NCI-H1092 treated with DMSO at 0.1 percent for 48 hours (cell line): ENCODE measurements around the gene KRTAP10-5.

Experiments
- DNase-seq: peaks from one replicate; lab custom pipeline; 2025; lab: John Stamatoyannopoulos, UW

Gene KRTAP10-5

DNA sequence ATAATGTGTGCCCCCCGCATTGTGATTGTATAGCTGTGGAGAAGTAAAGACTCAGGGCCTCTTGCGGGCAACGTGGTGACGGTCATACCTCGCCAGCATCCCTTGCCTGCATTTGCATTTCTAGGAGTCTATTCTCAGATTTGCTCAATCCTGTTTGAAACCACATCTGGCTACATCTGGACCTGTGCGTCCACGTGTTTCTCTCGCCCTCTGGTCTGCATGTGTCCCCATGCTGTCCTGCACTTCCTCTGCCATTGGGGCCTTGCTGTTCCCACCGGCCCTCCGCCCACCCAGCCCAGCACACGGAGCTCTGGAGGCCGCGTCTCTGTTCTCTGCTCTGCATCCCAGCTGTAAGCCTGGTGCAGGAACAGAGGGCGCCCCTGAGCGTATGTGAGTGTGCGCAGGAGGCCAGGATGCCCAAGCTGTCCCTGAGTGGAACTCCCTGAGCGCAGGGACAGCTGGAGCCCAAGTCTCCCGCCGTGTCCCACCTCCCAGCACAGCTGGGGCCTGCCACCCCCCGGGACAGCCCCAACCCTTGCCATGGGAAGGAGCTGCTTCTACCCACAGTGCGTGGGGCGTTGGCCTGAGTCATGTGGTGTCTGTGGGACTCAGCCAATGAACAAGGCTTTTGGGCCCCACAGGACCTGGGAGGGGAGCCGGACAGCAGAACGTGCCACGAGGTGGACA, 30.7 kb downstream of the KRTAP10-5 start:
- no peak for DNase-seq

DNA sequence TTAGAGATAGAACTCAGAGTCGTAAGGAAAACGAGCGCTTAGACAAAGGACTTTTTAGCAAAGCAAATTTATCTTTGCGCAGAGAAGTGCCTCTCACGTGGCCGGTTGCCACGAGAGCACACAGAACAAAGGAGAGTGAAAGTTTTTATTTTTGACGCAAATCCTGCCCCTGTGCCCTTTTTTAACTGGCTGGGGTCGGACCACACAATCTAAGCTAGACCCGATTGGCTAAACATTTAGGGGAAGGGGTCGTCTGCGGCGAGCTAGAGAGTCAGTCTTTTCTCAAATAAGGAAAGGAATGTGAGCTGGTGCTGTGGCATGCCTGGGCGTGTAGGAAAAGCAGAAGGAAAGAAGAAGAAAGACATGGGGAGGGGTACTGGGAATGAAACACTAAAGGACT, 31.5 kb downstream of the KRTAP10-5 start:
- no peak for DNase-seq

DNA sequence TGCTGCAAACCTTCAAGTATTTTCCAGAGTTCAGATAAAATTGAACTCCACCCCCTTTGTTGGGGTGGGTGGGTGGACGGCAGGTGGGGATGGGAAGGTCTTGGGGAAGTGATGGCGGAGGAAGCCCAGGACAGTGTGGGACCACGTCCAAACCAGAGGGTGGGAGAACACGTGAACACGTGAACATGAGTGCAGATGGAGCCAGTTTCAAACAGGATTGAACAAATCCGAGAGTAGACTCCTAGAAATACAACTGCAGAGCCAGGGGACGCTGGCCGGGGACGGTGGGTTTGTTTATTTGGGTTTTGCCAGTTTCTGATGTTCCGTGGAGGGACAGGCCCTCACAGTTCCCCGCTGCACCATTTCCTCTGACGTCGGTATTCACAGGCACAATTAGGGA, 32.0 kb downstream of the KRTAP10-5 start:
- no peak for DNase-seq

DNA sequence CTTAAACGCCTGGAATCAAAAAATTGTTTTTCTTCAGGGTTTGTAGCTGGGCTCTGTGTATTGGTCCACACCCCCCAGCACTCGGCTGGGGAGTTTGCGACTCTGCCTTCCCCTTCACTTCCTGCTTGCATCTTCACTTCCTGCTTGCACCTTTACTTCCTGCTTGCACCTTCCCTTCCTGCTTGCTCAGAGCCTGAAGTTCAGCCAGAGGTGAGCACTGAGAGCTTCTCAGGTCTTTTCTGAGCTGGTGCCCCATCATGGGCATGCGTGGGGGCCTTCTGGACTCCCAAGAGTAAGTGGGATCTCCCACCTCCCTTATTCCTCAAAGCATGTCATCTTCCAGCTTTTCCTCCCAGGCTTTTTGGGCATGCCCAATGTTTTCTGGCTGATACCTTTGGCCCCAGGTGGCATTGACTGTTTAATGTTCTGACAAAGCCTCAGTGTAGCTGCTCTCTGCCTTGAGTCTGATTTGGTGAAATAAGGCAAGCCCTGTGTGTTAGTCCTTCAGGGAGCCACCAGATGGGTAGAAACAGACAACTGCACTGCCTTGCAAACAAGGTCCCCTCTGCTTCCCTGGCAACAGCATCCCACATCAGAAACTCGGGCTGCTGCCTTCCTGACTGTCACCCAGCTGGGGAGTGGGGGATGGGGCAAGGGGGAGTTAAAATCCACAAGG, 32.6 kb downstream of the KRTAP10-5 start:
- no peak for DNase-seq

DNA sequence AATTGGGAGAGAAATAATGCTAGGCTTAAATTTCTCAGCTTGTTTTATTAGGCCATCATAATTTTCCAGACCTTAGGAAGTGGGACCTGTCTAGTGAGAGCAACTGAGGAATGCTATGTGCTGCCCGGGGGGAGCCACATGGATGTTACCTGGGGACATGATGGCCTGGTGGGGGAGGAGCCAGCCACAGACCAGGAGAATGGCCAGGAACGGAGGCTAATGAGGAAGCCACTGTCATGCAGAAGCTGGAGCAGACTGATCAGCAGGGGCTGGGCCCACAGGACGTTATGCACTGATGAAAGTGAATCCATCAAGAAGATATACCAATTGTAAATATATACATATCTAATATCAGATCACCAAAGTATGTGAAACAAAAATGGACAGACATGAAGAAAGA, 35.8 kb downstream of the KRTAP10-5 start:
- DNase-seq = no peak

DNA sequence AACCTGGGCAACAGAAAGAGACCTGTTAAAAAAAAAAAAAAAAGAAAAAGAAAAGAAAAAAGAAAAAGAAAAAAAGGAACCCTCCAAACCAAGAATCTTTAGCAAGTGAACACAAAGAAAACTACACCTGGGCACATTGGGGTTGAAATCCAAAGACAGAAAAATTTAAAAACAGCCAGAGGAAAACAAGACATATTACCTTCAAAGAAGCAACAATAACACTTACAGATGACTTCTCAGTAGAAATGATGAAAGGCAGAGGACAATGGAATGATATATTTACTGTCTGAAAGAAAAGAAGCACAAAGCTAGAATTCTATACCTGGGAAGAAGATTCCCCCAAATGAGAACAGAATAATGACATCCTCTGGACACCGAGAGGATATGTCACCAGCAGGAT, 37.7 kb downstream of the KRTAP10-5 start:
- DNase-seq = no peak

DNA sequence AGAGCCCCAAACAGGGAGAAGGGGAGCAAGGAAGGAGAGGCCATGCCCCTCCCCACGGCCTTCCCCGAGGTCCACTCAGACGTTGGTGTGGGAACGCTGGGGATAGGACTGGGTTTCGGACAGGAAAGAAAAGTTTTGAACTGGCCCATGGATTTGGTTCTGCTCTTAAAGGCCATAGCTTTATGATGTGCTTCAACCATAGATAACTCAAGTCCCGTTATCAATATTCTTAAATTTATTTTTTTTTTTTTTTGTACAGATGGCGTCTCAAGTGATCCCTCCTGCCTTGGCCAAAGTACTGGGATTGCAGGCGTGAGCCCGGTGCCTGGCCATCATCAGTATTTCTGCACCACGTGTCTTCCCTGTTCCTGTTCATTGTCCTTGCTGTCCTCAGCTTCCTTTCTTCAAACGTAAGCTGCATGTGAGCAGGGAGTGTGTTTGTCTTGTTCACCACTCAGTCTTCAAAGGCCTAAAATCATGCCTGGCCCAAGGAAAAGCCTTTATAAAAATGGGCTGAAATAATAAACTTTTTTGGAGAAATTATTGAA, 39.6 kb downstream of the KRTAP10-5 start:
- no peak for DNase-seq

DNA sequence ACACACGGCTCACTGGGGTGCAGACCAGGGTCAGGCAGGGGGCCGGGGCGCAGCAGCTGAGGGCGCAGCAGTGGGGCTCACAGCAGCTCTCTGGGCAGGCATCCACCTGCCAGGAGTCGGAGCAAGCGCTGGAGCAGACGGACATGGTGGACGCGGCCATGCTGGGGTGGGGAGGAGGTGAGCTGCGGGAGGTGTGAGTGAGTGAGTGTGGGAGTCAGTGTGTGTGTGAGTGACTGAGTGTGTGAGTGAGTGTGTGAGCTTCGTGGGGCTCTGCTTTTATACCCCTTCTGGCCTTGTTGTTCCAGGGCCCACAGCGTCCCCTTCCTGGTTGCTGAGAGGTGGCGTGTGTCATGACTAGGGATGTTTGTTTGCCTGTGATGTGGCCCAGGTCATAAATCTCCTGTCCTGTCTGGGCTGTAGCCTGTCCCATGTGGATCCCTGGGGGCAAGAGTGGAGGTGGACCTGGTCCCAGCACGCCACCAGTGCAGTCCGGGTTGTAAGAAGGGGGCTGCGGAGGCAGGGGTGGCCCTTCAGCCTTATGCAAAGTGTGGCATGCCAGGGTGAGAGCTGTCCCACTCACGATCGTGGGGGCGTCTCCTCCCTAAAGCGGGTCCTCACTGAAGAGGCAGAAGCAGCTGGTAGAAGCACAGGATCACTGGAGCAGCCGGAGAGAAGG, 40.3 kb downstream of the KRTAP10-5 start, which contains the start of gene KRTAP10-1:
Gene KRTAP10-1 (minus strand): TSS at position 205 of the 676 bp plus-strand sequence. CDS start 45 bp downstream, at position 160.
- no peak for DNase-seq

DNA sequence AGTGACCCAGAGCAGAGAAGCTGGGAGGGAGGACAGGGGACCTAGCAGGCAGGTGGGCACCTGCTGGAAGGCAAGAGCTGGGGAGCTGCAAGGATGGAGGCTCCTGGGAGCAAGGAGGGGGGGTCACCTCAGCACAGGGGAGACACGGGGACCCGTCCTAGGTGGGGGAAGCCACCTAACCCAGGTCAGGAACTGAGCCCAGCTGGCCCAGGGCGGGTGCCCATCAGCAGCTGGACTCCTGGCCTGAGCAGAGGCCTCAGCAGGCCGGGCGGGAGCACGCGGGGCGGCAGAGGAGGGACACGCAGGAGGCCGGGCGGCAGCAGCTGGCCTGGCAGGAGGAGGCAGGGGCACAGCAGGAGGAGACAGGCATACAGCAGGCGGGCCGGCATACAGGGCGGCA, 41.4 kb downstream of the KRTAP10-5 start:
- DNase-seq = no peak

DNA sequence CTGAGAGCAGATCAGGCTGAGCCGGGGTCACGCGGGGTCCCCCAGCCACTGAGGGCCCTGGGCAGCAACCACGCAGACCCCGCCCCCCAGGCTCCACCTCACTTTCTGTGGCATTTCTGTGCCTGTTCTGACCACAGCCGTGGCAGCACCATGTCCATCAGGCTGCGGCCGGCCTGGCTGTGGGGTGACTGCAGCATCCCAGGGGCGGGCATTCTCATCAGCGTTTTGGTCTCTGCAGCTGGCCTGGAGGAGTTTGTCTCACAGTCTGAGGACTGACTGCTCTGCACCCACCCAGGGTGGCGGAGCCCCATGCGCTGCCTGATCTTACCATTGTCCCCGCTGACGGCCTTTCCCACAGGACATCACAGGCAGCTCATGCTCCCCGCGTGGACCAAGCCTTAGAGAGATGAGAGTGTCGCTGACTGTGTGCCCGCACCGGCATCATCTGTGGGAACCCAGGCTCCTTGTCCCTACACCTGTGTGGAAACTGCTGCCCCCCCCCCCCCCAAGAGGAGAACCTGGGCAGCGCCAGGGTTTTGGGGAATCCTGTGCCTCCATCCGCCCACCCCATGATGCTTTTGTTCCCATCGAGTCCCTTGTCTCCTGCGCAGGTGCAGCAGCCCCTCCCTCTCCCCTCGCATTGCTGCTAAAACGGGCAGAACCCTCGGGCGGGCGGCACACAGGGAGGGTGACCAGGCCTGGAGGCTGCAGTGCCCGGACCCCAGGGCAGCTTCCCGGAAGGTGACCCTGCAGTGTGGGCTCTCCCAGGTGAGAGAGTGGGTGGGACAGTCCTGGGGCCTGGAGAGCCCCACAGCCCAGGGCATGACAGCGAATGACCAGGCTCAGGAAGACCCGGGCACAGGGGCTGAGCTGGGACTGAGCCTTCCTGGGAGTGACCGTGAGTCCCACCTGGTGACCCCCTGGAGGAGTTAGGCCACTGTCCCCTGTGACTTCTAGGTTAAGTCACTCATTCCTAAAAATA, 42.2 kb downstream of the KRTAP10-5 start:
- no peak for DNase-seq

DNA sequence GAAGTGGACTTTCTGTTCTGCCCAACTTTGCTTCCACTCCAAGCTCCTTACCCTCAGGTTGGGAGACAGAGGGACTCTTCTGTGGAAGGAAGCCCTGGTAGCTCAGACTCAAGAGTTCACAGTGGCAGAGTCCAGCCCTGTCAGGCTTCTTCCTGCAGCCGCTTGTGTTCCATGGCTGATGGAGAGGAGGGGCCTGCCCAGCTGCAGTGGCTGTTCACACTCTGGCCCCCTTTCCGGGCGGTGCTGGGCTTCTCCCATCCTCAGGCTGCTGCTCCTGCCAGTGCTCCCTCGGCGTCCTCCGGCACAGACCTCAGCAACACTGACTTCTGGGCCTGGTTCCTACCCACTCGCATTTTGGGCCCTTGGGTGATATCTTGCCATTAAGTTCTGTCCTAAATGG, 44.4 kb downstream of the KRTAP10-5 start:
- DNase-seq = no peak

DNA sequence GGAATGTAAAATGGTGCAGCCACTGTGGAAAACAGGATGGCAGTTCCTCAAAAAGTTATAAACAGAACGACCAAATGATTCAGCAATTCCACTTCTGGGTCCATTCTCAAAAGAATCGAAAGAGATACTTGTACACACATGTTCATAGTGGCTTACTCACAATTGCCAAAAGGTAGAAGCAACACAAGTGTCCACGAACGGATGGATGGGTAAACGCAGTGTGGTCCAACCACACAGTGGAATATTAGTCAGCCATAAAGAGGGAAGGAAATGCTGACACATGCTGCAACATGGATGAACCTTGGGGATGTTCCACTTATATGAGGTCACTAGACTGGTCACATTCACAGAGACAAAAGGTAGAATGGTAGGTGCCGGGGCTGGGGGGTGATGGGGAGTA, 45.7 kb downstream of the KRTAP10-5 start:
- no peak for DNase-seq

DNA sequence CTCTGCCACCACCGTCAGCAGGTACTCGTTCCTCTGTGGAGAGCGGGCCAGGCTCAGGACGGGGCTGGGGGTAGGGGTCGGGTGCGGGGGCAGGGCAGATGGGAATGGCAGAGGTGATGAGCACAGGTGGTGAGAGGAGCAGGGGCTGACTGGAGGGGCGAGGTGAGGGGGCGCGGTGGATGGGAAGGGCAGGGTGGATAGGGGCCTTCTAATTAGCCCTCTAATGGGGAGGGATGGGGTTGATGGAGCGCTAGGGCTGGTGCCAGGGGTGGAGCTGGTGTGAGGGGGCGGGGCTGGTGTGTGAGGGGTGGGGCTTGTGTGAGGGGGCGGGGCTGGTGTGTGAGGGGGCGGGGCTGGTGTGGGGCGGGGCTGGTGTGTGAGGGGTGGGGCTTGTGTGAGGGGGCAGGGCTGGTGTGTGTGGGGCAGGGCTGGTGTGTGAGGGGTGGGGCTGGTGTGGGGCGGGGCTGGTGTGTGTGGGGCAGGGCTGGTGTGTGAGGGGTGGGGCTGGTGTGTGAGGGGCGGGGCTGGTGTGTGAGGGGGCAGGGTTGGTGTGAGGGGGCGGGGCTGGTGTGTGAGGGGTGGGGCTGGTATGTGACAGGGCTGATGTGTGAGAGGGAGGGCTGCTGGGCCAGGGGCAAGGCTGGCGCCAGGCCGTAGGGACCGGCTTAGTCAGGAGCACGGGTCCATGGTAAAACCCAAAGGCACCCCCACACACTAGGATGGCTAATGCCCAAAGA, 46.3 kb downstream of the KRTAP10-5 start:
- no peak for DNase-seq

DNA sequence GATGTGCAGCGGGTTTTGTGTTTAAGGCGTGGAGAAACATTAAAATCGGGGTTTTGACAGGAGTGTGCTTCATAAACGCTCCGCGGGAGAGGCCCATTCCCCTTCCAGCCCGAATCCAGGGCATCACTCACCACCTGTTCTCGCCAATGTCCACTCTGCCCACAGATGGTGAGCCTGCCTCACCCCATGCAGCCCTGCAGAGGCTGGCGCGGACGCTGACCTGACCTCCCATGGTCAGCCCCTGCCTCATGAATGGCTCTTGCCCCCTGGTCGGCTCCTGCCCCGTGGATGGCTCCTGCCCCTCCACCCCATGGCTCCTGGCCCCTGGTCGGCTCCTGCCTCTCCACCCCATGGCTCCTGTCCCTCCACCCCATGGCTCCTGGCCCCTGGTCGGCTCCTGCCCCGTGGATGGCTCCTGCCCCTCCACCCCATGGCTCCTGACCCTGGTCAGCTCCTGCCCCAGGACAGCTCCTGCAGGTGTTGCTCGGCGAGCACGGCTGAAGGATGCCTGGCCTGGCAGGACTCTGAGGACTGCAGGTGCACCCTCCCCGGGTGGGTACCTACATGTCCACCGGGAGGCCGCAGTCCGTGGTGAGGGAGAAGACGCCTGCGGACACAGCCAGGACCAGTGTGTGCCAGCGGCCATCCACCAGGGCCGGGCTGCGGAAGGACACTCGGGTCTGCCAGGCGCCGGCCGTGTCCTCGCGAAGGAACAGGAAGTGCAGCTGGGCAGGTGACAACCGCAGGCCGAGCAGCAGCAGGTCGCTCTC, 47.1 kb downstream of the KRTAP10-5 start:
- DNase-seq = no peak

DNA sequence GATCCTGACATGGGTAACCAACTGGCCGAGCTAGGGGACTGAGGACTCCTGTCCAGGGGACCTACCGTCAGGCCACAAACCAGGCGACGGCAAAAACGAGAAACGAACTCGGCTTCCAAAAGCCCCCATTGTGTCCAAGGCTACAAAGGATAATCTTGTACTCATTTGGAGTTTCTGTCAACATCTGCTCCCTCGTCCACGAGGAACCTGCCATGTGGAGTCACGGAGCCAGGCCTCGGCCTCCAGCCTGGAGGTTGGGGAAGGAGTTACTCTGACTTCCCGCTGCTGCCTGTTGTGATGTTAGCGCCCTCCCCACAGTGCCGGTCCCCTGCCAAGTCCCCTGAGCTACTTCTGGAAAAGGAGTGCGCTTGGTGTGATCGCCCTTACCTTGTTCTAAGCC, 47.7 kb downstream of the KRTAP10-5 start:
- DNase-seq = no peak

DNA sequence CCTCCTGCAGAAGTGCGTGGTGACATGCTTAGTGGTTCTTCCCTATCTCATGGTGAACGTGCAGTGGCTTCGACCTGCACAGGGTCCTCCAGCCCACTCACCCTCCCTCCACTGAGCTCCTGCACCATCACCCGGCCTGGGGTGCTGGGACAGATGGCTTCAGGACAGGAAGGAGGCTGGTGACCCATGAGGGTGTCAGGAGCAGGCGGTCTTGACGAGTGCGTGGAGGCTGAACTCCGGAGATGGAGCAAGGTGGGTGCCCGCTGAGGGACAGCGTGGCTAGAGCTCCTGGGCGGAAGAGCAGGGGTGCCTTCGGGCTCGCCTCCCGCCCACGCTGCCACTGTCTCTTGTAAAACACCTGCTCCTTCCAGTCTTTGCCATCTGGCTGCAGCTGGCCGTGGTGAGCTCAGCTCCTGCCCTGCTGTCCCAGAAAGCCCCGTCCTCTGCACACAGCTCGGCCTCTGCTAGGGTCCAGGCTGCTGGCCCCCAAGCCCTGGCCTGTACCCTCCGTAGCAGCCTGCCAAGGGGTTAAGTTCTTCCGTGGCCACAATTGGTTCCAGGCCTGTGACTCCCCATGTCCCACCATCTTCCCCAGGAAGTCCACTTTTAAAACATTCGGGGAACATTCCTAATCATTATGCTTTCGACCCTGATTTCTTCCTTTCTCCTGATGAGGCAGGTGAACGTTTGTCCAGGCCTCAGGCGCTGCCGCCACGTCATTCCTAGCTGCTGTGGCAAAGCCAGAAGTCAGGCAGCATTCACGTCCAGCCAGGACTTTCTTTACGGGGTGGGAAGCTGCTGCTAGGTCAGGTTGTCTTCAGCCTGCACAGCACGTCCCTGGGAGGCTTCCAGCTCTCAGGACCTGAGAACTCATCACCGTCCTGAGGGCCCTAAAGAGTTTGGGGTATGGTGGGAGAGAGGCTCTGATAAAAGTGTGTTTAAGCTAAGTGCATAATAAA, 48.5 kb downstream of the KRTAP10-5 start:
- no peak for DNase-seq

DNA sequence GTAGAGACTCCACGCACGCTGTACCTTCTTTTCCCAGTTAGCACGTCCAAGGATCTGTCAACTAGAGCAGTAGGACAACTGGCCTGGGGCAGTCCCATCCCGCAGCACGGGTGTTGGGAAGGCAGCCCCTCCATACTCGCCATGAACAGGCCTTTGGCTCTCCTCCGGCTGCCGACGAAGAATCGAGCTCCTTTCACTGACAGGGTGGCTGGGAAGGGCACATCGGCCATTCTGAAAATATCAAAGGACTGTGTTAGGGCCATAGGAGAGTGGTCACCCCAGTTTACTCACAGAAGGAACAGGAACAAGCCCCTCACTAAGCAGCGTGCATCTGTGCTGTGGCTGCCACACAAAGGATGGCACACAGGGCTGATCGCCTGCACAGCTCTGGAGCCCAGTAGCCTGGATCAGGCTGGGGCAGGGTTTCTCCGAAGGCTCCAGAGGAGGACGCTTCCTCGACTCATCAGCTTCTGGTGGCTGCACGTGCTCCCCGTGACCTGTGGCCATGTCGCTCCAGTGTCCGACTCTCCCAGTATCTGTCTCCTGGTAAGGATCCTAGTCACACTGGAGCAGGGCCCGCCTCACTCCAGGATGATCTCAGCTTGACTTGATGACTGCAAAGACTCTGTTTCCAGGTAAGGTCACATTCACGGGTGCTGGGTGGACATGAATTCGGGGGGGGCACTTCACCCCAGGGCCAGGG, 49.4 kb downstream of the KRTAP10-5 start:
- no peak for DNase-seq

DNA sequence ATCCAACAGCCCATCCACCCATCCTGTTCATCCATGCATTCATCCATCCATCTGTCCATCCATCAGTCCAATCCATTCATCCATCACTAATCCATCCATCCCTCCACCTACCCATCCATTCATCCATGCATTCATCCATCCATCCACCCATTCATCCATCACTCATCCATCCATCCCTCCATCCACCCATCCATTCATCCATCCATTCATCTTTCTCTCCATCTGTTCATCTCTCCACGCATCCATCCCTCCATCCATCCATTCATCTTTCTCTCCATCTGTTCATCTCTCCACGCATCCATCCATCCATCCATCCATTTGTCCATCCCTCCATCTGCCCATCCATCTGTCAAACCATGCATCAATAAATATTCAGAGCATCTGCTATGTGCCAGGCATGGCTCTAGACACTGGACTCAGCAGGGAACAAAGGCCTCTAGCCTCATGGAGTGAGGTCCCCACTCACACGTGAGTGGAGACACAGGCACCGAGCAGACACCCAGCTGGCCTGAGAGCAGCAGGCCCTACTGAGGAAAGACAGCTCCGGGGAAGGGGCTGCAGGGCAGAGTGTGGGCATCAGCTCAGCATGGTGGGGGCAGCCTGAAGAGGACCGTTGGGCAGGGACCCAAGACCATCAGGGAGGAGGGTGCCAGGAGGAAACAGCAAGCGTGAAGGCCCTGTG, 50.0 kb downstream of the KRTAP10-5 start:
- DNase-seq = no peak
